Measurements from ENCODE around the gene CELF1.

Gene CELF1

DNA sequence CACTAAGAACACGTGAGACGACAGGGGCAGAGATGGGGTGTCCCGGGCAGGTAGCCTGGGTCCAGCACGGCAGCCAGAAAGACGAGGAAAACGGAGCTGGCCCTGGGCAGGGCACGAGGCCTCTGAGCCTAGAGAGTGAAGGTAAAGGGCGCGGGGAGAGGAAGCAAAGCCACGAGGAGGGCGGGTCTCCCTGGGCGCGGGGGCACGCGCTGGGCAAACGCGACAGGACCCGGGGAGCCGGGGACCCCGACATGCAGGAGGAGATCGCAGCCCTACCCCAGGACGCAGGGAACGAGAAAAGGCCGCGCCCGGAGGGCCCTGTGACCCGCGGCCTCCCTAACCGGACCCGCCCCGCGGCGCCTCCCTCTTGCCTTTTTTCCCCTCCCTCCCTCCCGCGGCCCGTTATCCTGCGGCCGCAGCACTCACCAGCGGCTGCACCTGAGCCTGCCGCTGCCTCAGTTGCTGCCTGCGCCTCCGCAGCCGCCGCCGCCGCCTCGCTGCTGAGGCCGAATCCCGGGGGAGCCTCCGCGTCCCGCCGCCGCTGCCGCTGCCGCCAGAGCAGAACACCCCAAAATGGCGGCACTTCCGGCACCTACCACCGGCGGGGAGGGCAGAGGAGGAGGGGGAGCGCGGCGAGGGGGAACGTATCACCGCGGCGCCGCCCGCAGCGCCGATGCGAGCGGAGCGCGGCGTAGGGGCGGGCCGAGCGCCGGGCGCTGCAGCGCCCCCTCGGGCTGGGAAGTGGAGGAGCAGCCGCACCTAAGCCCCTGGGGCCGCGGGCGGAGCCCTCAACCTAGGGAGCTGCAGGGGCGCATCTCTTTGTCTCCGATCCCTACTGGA lies at the start of gene CELF1:
CELF1 (minus strand) TSS at position 567 of the 840 bp plus-strand sequence. CDS start 53,609 bp downstream, outside the sequence.
- DNase-seq, result peak; percentile 92

DNA sequence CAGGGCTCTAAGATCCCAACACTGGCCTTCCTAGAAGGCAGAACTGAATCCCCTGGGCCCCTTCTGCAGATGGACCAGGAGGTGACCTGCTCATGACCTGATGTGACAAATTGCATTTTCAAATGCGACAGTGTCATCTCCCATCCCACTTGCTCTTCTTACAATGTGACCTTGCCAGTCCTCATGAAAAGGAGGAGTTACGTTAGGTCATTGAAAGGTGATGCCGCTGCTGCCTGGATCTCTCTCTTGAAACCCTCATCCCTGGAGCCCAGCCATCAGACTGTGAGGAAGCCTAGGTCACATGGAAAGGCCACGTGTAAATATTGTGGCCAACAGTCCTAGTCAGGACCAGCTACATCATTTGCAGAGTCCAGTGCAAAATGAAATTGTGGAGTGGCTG lies 47.0 kb upstream of the CELF1 start:
- DNase-seq, result no peak

DNA sequence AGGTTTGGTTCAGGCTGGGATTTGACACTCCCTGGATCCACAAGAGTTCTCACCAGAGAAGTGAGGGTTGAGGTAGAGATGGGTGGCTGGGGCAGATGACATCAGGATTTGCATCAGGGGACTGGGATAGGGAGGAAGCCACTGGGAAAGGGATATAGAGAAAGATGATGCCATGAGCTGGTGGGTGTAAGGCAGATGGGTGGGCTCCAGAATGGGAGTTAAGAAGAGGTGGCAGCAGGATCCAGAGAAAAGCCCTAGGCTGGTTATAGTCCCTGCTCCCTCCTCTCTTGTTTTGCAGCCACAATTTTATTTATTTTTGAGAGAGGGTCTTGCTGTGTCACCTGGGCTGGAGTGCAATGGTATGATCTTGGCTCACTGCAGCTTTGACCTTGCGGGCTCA lies 43.0 kb upstream of the CELF1 start:
- DNase-seq, result no peak

DNA sequence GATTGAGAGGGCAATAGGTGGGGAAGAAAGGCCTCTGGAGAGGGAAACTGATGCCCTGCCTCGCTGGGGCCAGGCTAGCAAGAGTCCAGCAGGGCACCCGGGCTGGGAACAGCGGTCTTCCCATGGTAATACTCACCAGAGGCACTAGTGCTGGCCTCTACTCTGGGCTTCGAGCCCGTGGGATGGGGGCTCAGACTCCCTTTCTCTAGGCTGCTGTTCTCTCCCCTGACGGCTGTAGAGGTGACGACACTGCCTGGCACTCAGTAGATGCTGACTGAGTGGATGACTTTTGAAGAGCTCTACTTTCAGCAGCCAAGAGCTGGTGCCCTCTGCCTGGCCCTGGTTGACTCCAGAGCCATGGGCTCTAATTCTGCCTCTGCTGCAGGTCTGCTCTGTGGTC lies 42.1 kb upstream of the CELF1 start:
- DNase-seq, result no peak

DNA sequence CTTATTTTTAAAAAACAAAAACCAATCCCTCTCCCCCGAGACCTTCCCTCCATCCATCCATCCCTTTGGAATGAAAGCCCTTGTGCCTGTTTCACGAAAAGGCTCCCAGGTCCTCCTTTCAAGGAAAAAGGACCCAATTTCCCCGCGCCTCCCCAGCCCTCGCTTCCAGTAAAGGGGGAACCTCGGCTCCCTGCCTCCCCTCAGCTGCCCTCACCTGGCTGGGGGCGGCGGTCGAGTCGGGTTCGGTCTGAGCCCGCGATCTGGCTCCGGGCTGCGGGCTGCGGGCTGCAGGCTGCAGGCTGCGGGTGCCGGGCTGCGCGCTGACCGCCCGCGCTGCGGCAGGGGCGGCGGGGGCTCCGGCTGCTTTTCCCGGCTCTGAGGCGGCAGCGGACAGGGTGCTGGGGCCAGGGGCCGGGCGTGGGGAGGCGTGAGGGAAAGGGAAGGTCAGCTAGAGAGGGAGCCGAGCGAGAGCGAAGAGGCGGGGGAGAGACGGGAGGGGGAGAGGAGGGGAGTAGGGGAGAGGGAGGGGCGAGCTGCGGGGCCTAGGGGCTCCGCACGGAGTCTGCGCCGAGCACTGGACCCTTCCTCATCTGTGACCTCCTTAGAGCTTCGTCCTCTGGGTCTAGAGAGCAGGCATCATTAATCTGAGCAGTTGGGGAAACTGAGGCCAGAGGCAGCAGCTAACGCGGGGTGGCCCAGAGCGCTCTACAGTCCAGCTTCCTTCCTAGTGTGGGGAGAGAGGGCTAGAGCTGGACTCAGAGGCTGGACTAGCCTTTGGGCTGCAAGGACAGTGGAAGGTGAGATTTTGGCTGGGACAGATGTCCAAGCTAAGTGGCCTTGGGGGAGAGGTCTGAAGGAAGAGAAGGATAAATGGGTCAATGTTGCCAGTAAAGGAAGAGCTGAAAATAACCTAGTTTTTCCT lies 41.3 kb upstream of the CELF1 start, which contains the start of gene C1QTNF4:
C1QTNF4 (minus strand) TSS at position 478 of the 922 bp plus-strand sequence. CDS start 3,601 bp downstream, outside the sequence.
- DNase-seq, result no peak

DNA sequence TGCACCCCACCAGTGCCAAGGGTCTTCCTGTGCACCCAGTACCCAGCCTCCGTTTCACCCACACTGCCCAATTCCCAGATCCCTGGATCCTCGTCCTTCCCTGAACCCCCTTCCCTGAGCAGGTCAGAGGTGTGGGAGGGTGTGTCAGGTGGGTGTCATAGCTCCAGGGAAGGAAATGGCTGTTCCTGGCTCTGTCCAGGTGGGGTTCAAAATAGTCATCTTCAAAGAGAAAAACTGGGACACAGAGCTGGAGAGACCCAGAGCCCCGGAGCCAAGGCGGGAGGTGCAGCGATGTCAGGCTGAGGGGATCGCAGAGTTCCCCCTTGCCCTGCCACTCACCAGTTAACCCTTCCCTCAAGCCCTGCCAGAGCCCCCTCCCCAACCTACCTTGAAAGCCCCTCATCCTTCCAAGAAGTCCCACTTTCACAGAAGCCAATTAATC lies 40.6 kb upstream of the CELF1 start:
- no peak for DNase-seq

DNA sequence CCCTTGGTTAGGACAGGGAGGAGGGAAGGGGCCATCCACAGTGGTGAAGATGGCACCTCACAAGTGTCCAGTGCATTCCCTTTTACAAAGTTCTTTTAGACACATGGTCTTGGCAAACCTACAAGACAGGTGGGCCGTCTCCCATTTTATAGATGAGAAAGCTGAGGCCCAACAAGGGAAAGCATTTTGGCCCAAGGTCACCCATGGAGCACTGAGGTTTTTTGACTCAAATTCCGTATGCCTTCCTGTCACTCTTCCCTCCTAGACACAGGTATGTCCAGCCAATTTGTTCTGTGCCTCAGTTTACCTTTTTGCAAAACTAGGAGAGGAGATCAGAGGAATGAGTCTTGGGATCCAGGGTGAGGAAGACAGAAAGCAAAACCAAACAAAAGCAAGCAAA lies 40.0 kb upstream of the CELF1 start:
- DNase-seq, result no peak

DNA sequence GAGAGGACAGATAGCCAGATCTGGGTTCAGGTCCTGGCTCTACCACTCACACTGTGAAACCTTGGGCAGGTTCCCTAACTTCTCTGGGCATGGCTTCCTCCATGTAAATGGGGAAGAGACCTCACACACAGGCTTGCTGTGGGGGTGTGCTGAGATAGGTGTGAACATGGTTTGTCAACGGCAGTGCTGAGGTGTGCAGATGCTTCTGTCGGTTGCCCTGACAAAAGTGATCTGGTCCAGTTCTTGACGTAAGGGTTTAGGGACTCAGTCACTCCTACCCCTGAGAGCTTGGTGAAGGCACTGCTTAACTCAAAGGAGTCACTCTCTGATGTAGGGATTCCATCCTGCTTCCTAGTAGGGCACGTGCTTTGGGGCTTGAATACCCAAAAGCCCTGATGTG lies 39.3 kb upstream of the CELF1 start:
- no peak for DNase-seq

DNA sequence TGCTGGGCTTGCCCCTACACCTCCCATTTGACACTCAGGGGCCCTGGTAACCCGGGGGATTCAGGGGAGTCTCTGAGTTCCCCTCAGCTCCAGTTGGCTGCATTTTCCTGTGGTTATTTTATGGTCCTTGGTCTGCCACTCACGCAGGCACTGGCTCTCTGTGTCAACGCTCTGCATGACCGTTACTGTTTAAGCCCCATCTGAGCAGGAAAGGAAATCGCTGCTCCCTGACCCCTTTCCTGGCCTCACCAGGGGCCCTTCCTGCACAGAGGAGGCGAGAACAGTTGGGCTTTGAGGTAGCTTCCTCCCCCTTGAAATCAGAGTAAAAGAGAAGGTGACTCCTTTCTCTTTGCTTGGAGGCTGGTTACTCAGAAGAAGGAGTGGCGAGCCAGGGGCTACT lies 38.8 kb upstream of the CELF1 start:
- DNase-seq, result no peak

DNA sequence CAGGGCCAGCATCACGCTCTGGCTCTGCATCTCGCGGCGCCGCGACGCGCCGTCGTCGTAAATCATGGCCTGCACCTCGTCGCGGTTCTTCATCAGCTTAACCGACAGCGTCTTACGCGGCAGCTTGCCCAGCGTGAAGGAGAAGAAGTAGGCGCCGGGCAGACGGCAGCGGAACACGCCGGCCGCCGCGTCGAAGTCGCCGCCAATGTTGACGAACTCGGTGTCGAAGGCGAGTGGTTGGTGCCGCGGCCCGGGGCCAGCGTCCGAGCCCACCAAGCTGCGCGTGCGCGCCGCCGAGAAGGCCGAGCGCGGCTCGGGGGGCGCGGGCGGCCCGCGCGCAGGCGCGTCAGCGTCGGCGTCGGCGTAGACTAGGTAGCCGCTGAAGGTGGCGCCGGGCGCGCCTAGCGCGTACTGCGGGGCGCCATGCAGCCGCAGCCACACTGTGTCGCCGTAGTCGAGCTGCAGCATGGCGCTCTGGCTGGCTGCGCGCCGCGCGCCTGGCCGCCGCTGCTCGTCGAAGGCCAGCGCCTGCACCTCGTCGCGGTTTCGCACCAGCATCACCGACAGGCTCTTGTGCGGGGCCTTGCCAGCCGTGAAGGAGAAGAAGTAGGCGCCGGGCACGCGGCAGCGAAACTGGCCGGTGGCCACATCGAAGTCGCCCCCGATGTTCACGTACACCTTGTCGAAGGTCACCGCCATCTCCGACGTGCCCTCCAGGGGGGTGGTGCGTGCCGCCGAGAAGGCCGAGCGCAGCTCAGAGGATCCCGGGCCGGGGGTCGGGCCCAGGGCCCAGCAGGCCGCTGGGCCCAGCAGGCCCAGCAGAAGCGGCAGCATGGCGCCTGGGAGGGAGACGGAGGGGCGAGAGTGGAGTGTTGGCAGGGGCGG lies 37.3 kb upstream of the CELF1 start:
- DNase-seq, result no peak

DNA sequence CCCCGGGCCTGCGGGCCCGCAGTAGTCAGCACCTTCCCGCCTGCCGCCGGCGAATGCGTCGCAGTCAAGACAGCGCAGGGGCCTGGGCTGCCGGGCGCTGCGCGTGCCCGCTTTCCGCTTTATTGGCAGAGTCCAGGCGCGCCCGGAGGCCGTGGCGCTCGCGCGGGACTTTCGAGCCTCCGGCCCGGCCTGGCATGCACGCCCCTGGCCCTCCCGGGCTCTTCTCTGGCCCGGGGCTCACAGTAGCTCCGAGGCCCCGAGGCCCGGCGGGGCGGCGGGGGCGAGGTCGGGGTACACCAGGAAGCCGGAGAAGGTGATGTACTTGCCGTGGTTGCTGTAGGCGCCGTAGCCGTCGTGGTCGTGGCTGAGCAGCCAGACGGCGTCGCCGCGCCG lies 36.6 kb upstream of the CELF1 start:
- DNase-seq, result no peak

DNA sequence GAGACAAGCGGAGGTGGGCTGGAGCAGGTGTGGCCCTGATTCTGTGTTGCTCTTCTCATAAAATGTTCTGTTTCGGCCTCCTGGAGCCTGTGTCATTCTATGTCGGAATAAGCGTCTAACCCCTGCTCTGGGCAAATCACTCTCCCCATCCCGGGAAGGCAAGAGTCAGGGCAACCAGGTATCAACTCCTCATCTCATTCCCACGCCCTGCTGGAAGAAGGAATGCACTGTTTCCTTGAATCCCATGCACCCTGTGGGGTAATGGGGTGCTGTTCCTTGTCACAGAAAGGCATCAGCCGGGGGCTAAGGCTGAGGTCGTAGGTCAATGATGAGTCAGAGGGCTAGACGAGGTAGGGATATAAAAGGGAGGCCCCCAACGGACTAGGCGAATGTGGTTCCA lies 36.2 kb upstream of the CELF1 start:
- DNase-seq, result no peak

DNA sequence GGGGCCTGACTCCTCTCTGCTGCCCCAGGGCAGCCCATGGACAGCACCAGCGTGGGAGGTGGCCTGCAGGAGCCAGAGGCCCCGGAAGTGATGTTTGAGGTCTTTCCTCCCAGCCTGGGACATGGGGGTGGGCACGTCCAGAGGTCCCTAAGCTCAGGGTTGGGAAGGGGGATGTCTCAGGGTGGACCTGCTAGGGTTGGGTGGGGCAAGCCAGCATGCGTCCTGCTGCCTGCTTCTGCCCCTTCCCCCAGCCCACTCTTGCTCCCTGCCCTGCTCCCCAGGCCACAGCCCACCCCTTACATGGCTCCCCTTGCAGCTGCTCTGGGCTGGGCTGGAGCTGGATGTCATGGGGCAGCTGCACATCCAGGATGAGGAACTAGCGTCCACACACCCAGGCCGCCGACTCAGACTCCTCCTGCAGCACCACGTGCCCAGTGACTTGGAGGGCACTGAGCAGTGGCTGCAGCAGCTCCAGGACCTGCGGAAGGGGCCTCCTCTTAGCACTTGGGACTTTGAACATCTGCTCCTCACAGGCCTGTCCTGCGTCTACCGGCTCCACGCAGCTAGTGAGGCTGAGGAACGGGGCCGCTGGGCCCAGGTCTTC lies 34.9 kb upstream of the CELF1 start:
- peak in 1 of 2 donors; percentile 53 for DNase-seq

DNA sequence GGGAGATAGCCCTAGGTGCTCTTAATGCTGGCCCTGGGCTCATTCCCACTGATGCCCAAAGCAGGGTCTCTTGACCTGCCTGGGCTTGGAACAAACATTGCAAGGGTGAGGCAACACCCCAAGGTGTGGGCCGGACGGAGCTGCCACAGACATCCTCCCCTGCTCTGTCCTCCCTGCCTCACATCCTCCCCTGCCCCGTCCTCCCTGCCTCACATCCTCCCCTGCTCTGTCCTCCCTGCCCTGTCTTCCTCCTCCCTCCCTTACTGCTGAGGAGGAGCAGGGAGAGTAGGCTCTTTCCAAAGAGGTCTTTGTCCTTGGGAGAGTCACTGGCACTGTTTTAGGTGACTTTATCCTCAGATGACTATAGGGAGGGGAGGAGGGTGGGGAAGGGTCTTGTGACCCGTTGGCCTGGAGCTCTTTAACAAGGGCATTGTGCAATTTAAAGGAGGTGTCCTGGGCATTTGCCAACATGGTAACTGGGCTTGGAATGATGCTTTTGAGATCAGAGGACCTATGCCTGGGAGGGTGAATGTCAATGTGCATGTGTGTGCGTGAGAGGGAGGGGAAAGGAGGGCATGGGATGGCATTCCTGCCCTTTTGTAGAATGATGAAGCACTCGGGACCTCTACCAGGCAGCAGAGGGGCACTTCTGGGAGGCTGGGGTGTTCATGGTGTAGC lies 34.2 kb upstream of the CELF1 start:
- DNase-seq, result no peak

DNA sequence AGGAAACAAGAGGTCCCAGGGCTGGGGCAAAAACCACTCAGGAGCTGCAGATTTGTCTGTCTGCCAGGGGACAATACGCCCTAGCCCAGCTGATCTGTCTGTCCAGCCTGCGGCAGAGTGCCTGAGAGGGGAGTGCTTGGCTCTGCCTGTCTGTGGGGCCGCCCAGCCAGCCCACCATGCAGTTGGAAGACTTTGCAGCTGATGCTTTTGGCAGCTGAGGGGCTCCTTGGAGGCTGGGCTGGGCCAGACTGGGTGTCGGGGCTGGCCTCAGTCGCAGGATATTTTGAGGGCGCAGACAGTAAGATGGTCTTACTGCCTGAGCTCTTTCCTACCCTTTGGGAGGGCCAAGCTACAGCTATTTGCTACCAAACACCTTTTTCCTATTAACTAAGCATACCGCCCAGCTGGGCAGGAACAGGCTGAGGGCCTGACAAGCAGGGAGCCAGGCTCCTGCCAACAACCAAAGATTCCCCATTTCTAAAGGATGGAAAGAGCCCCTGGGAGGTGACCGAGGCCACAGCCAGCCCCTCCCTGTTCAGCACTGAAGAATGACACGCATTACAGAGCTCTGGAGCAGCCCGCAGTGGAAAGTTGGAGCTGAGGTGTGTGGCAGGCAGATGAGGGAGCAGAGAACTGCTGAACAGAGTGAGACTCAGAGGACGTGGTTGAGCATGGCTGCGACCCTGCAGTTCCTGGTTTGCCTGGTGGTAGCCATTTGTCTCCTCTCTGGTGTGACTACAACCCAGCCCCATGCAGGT lies 33.3 kb upstream of the CELF1 start, which contains the start of gene FAM180B:
FAM180B (plus strand) TSS at position 581 of the 758 bp plus-strand sequence; CDS start at position 672, 91 bp downstream.
- no peak for DNase-seq

DNA sequence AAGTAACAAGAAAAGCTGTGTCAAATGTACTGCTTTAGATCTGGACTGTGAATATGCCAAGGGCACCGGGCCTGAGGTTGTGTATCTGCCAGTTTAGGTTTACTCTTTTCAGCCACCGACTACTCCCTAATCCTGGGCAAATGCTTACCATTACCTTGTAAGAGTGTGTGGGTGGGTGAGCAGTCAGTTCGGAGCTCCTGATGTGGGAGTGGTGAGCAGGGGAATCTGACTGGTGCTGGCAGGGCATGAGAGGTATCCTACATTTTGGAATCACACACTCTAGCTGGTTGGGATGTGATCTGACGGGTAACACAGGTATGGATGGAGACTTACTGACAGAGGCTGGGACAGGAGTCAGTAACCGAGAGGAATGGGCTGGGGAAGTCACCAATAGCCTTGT lies 30.9 kb upstream of the CELF1 start:
- DNase-seq, result no peak

DNA sequence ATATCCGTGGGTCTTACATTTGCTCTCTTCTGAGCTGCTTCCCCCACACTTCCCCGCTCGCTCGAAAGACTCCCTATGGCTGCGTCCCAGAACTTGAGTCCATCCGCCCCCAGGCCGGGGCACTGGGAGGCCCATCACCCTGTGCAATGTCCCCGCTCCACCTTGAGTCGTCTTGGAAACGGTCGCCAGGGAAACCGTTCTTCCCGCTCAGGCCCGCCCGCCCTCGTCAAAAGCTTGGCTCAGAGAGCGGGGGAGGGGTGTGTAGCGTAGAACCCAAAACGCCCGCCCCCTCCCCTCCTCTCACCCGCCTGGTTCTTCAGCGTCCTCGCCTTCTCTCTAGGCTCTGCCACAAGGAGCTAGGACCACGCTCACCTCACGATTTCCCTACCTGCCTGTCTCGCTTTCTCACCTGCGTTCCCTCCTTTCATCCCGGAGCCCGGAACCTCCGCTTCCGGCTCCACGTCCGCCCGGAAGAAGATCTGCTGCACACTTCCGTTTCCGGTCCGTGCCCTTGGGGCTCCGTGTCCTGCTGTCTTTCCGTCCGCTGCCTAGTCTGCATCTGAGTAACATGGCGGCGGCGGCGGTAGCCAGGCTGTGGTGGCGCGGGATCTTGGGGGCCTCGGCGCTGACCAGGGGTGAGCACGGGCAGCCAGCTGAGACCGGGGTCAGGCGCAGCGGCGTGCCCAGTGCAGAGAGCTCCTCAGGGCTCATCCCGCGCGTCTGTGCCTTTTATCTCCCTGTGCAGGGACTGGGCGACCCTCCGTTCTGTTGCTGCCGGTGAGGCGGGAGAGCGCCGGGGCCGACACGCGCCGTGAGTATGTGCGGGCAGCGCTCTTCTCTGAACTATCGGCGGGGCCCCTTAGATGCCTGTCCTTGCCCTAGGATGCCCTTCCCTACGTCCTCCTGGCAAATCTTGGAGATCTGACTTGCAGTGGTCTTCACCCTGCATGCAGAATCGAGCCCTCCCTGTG lies 25.9 kb upstream of the CELF1 start, which contains the start of the genes KBTBD4 and NDUFS3:
KBTBD4 (minus strand) TSS at position 447 of the 971 bp plus-strand sequence; CDS start at position 428, 19 bp downstream.
NDUFS3 (plus strand) TSS at position 551 of the 971 bp plus-strand sequence; CDS start at position 569, 18 bp downstream.
- peak; percentile 84 to 92 for DNase-seq

DNA sequence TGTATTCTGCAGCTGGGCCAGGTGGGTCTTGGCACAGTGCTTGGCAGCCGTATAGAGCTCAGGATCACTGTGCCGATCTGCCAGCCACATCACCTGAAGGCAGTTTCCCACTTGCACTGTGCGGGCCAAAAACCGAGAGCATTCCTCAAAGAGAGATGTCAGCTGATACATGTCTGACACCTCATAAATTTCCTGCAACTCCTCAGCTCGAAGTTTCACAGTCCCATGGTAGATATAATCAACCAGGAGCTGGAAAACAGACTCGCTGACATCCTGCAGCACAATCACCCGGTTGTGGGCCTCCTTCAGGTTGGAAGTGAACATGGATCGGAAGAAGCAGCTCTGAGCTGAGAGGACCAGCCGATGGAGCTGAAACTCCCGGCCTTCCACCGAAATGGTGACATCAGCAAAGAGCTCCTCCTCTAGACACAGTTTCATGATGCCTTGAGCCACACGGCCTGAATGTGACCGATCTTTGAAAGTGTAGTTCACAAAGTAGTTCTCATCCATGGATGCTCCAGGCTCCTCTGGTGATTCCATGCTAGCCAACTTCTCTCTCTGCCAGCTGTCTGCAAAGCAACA lies 24.6 kb upstream of the CELF1 start:
- no peak for DNase-seq

DNA sequence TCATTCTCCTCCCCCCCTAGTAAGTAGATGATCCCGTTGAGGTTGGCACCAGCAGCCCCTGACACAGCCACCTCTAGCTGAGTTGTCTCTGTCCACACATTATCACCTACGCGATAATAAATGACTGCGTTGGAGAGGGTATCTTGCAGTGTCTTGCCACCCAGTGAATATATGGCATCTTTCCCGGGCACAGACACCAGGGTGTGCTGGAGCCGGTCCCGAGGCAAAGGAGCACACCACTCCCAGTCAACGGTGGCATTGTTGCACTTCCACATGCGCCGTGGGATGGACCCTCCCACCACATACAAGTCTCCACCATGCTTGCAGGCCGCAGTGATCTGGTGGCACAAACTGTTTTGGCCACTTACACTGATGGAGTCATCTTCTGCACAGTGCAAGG lies 20.4 kb upstream of the CELF1 start:
- no peak for DNase-seq
